MCF 10A (cell line): ENCODE data around the gene ADGRL3. TPM values are rescaled to one million over a fixed set of nuclear protein-coding genes. Genes with fewer than 3 reads are reported as not detected.

Source experiments
- BruUV-seq: library from RNA; stranded (reverse); fragments of 400-500 nt; replicated peaks from 2 replicates; lab custom pipeline; 2021; lab: Mats Ljungman, UMichigan
- CTCF ChIA-PET: fragments of 300-600 bp; sonication (Branson Sonifier 250); formaldehyde crosslinking; extraction: SDS; loops from one replicate; lab custom pipeline; 2021; ENCODE audit warnings: antibody characterized with exemption, inconsistent platforms; lab: Yijun Ruan, JAX
- POLR2A ChIA-PET: fragments of 300-600, 350-650 bp; sonication (Branson Sonifier 250); formaldehyde crosslinking; extraction: SDS; loops from one replicate; lab custom pipeline; 2020; ENCODE audit warnings: antibody characterized with exemption, inconsistent platforms; lab: Yijun Ruan, JAX
- DNase-seq: peaks from one replicate; pipeline ENCODE4 v3.0.0-alpha.2; 2018; ENCODE audit not compliant: unreplicated experiment
- H3K27ac Mint-ChIP-seq: one replicate; pipeline ENCODE4 v1.8.0; 2022; ENCODE audit warnings: mild to moderate bottlenecking, low read depth, mixed read lengths; ENCODE audit not compliant: unreplicated experiment
- H3K27me3 Mint-ChIP-seq: one replicate; pipeline ENCODE4 v1.8.0; 2022; ENCODE audit warnings: mixed read lengths; ENCODE audit not compliant: insufficient read depth, unreplicated experiment
- H3K36me3 Mint-ChIP-seq: one replicate; pipeline ENCODE4 v1.8.0; 2022; ENCODE audit warnings: mild to moderate bottlenecking, moderate library complexity, mixed read lengths; ENCODE audit not compliant: insufficient read depth, unreplicated experiment
- H3K4me1 Mint-ChIP-seq: one replicate; pipeline ENCODE4 v1.8.0; 2022; ENCODE audit warnings: mixed read lengths; ENCODE audit not compliant: insufficient read depth, unreplicated experiment
- H3K4me3 Mint-ChIP-seq: one replicate; pipeline ENCODE4 v1.8.0; 2022; ENCODE audit warnings: mild to moderate bottlenecking, moderate library complexity, mixed read lengths; ENCODE audit not compliant: unreplicated experiment
- H3K9me3 Mint-ChIP-seq: one replicate; pipeline ENCODE4 v1.8.0; 2022; ENCODE audit warnings: mixed read lengths; ENCODE audit not compliant: unreplicated experiment
- intact Hi-C: fragments of 100-400 bp; cut with micrococcal nuclease; formaldehyde crosslinking; loops from 2 replicates; pipeline ENCODE4 v1.14.1; 2022
- total RNA-seq: library from RNA; stranded (reverse); gene quantifications from 2 replicates; pipeline ENCODE4 v1.2.3, GENCODE V29; 2022
- TF ChIP-seq, protein P1 (sequence below): fragments of 200-600 bp; IDR thresholded peaks from one replicate; pipeline ENCODE4 v1.8.0; 2022; ENCODE audit warnings: antibody characterized with exemption, mild to moderate bottlenecking; ENCODE audit not compliant: unreplicated experiment

ADGRL3 gene
- total RNA-seq, 1 experiment from 2014 or later: 3.6 TPM

DNA sequence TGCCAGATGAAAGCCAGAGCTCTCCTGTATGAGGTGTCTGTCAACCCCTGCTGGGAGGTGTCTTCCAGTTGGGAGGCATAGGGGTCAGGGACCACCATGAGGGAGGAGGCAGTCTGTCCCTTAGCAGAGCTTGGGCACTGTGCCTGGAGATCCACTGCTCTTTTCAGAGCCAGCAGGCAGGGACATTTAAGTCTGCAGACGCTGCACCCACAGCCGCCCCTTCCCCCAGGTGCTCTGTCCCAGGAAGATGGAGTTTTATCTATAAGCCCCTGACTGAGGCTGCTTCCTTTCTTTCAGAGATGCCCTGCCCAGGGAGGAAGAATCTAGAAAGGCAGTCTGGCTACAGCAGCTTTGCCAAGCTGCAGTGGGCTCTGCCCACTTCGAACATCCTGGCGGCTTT, 893.6 kb downstream of the ADGRL3 start:
- Mint-ChIP-seq H3K27me3 (no peaks in the 10 kb centered on the region), H3K4me3 (no peak overlapping the region), H3K4me1 (no peaks in the 10 kb centered on the region), H3K27ac (no peak overlapping the region), H3K36me3 (no peaks in the 10 kb centered on the region), H3K9me3 (peaks cover 11% of the 10 kb centered on the region)
- ChIA-PET POLR2A (no interaction called here), CTCF (interaction anchor here (0.7 kb wide), 1 partner anchor 65 kb away, joined by 3 read pairs; no protein-coding TSS in a partner anchor)
- no TSS peak for BruUV-seq
- TF ChIP-seq, protein P1, sequence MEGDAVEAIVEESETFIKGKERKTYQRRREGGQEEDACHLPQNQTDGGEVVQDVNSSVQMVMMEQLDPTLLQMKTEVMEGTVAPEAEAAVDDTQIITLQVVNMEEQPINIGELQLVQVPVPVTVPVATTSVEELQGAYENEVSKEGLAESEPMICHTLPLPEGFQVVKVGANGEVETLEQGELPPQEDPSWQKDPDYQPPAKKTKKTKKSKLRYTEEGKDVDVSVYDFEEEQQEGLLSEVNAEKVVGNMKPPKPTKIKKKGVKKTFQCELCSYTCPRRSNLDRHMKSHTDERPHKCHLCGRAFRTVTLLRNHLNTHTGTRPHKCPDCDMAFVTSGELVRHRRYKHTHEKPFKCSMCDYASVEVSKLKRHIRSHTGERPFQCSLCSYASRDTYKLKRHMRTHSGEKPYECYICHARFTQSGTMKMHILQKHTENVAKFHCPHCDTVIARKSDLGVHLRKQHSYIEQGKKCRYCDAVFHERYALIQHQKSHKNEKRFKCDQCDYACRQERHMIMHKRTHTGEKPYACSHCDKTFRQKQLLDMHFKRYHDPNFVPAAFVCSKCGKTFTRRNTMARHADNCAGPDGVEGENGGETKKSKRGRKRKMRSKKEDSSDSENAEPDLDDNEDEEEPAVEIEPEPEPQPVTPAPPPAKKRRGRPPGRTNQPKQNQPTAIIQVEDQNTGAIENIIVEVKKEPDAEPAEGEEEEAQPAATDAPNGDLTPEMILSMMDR: no peak
- no peak for DNase-seq
- intact Hi-C loops: no loop called here

DNA sequence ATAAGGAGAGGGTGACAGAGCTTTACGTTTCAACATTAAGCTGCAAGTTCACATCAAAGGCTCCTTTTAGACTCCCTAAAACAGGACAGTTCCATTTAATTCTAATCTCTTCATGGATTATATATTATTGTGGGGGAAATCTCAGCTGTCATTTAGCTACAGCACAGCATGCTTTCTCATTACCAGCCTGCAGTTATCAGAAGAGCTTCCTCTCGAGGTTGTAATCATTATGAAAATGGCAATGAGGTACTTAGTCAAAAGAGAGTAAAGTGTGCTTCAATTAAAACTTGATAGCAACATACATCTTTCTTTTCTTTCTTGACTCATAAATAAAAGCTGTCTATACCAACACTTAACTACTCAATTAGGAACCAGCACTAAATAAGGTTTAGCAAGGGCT, 896.8 kb downstream of the ADGRL3 start:
- BruUV-seq: no TSS peak
- intact Hi-C loops: no loop called here
- Mint-ChIP-seq H3K27me3 (no peaks in the 10 kb centered on the region), H3K36me3 (no peaks in the 10 kb centered on the region), H3K27ac (no peak overlapping the region), H3K9me3 (peaks cover 11% of the 10 kb centered on the region), H3K4me1 (no peaks in the 10 kb centered on the region), H3K4me3 (no peak overlapping the region)
- TF ChIP-seq, protein P1: no peak
- no peak for DNase-seq
- CTCF ChIA-PET: interaction anchor here (0.6 kb wide), 1 partner anchor 297 kb away, joined by 4 read pairs; no protein-coding TSS in a partner anchor
- POLR2A ChIA-PET: no interaction called here

DNA sequence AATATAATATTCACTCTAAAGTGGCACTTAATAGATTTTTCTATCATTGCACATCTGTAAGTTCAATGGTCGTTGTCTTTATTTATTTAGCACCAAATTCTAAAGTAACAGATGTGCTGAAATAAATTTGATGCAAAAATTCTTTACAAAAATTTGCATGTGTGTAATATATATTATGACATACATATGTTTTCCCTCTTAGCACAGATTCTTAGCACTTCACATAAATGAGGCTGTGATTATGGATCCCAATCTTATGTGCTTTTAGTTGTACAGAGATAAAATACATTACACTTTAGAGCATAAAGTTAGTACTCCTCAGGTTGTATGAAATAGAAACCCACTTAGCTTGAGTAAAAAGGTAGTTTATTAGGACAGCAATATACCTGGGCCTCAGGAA, 915.1 kb downstream of the ADGRL3 start:
- intact Hi-C loops: no loop called here
- Mint-ChIP-seq H3K27ac (no peak overlapping the region), H3K4me1 (no peaks in the 10 kb centered on the region), H3K27me3 (no peaks in the 10 kb centered on the region), H3K9me3 (no peaks in the 10 kb centered on the region), H3K36me3 (no peaks in the 10 kb centered on the region), H3K4me3 (no peak overlapping the region)
- CTCF ChIA-PET: interaction anchor here (0.6 kb wide), 2 partner anchors 17 to 45 kb away, joined by 3 to 4 read pairs; no protein-coding TSS in a partner anchor
- TF ChIP-seq, protein P1: no peak
- POLR2A ChIA-PET: no interaction called here
- DNase-seq: no peak
- BruUV-seq: no TSS peak

DNA sequence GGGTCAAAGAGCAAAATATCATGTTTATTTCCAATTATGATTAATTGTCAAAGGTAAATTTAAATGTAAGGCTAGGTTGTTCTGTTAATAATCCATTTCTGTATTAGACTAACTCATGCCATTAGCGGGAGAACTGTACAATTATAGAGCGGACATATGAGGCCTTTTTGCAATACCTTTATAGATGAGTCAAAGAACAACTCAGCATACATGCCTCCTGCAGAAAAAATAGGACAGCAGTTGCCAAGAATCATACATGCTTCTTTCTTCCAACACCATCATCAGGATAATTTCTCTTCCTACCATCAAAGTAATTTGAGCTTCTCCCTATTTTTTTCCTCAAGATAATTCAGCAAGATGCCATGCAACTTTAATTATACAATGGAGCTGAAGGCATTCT, 917.8 kb downstream of the ADGRL3 start:
- intact Hi-C loops: no loop called here
- ChIA-PET CTCF (no interaction called here), POLR2A (no interaction called here)
- H3K4me1 Mint-ChIP-seq: no peaks in the 10 kb centered on the region
- H3K4me3 Mint-ChIP-seq: no peak overlapping the region
- no peaks in the 10 kb centered on the region for H3K36me3 Mint-ChIP-seq
- DNase-seq: no peak
- H3K9me3 Mint-ChIP-seq: no peaks in the 10 kb centered on the region
- BruUV-seq: no TSS peak
- TF ChIP-seq, protein P1: no peak
- no peaks in the 10 kb centered on the region for H3K27me3 Mint-ChIP-seq
- H3K27ac Mint-ChIP-seq: no peak overlapping the region
